Activated B cell treated with CpG ODN at 0.5 μM for 24 hours (primary cell): ENCODE data around the gene DSCAML1. TPM values are rescaled to one million over a fixed set of nuclear protein-coding genes. Genes with fewer than 3 reads are reported as not detected.

Source experiments
- ATAC-seq: fragments of 200-7000 bp; cut with Tn5 transposase; one replicate; pipeline ENCODE4 v1.10.0; 2021; ENCODE audit warnings: low read depth, mild to moderate bottlenecking, moderate library complexity
- CTCF ChIA-PET: fragments of 350-600 bp; sonication (Branson Sonifier 250); formaldehyde crosslinking; loops from one replicate; lab custom pipeline; 2021; ENCODE audit warnings: antibody characterized with exemption; lab: Charles Lee
- POLR2A ChIA-PET: fragments of 350-600 bp; sonication (Branson Sonifier 250); formaldehyde crosslinking; loops from one replicate; lab custom pipeline; 2021; ENCODE audit warnings: antibody characterized with exemption; lab: Charles Lee
- DNase-seq: peaks from one replicate; pipeline ENCODE4 v3.0.0; 2022
- H3K27ac Mint-ChIP-seq: one replicate; pipeline ENCODE4 v1.8.0; 2020; ENCODE audit warnings: mixed read lengths
- H3K27me3 Mint-ChIP-seq: one replicate; pipeline ENCODE4 v1.8.0; 2021; ENCODE audit warnings: mixed read lengths
- H3K36me3 Mint-ChIP-seq: one replicate; pipeline ENCODE4 v1.8.0; 2021; ENCODE audit warnings: low read depth, mixed read lengths
- H3K4me1 Mint-ChIP-seq: one replicate; pipeline ENCODE4 v1.8.0; 2021; ENCODE audit warnings: mixed read lengths
- H3K4me3 Mint-ChIP-seq: one replicate; pipeline ENCODE4 v1.8.0; 2020; ENCODE audit warnings: mild to moderate bottlenecking, mixed read lengths
- H3K9me3 Mint-ChIP-seq: one replicate; pipeline ENCODE4 v1.8.0; 2020; ENCODE audit warnings: mixed read lengths
- intact Hi-C: fragments of 100-400 bp; cut with micrococcal nuclease; formaldehyde crosslinking; loops from one replicate; pipeline ENCODE4 v1.15.1; 2024
- total RNA-seq: library from RNA; stranded (reverse); gene quantifications from 2 replicates; pipeline ENCODE4 v1.2.3, GENCODE V29; 2022
- TF ChIP-seq, protein P1 (sequence below): fragments of 200-600 bp; IDR thresholded peaks from one replicate; pipeline ENCODE4 v1.8.0; 2022; ENCODE audit warnings: antibody characterized with exemption, mild to moderate bottlenecking

DSCAML1 gene
- total RNA-seq, 1 donor from 2014 or later, result 3.6 TPM

DNA sequence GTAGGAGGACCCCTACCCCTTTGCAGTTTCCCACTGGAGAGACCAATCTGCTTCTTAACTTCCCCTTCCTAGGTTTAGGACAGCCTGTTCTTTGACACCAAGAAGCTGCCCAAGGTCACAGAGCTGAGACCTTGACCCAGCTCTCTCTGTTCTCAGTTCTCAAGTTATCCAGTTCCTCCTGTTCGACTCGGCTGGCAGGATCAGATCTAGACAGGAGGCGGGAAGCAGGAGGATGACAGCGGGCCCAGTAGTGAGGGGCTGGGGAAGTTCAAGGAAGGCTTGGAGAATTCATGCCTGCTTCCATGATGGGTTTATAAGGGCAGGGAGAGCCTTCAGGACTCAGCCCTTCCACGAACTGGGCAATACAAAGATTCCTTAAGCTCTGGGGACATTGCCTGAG lies 210.6 kb downstream of the DSCAML1 start:
- DNase-seq (no peak), ATAC-seq (no peak)
- Mint-ChIP-seq H3K9me3 (no peaks in the 10 kb centered on the region), H3K27me3 (peaks cover 8% of the 10 kb centered on the region), H3K36me3 (no peaks in the 10 kb centered on the region), H3K4me3 (no peak overlapping the region), H3K4me1 (no peaks in the 10 kb centered on the region), H3K27ac (no peak overlapping the region)
- TF ChIP-seq, protein P1, sequence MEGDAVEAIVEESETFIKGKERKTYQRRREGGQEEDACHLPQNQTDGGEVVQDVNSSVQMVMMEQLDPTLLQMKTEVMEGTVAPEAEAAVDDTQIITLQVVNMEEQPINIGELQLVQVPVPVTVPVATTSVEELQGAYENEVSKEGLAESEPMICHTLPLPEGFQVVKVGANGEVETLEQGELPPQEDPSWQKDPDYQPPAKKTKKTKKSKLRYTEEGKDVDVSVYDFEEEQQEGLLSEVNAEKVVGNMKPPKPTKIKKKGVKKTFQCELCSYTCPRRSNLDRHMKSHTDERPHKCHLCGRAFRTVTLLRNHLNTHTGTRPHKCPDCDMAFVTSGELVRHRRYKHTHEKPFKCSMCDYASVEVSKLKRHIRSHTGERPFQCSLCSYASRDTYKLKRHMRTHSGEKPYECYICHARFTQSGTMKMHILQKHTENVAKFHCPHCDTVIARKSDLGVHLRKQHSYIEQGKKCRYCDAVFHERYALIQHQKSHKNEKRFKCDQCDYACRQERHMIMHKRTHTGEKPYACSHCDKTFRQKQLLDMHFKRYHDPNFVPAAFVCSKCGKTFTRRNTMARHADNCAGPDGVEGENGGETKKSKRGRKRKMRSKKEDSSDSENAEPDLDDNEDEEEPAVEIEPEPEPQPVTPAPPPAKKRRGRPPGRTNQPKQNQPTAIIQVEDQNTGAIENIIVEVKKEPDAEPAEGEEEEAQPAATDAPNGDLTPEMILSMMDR, result no peak
- ChIA-PET POLR2A (no interaction called here), CTCF (no interaction called here)
- intact Hi-C loops, result no loop called here

DNA sequence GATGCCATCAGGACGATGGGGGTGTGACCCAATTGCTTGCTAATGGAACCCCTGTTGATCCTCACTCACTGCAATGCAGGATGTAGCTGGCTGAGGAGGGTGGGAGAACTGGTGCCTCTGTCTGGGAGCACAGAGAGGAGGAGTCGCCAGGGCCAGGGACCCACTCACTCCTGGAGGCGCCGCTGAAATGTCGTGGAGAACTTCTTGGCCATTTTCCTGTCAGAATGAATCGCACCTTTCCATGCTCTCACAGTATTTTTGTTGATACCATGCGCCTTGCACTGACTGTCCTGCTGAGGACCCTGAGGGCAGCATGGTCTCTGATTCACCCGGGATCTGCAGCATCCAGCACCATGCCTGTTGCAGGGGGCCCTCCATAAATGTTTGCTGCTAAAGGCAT lies 211.4 kb downstream of the DSCAML1 start:
- no peaks in the 10 kb centered on the region for H3K36me3 Mint-ChIP-seq
- peaks cover 6% of the 10 kb centered on the region for H3K27me3 Mint-ChIP-seq
- ChIA-PET POLR2A (no interaction called here), CTCF (no interaction called here)
- DNase-seq, result no peak
- intact Hi-C loops, result no loop called here
- ATAC-seq, result no peak
- no peaks in the 10 kb centered on the region for H3K9me3 Mint-ChIP-seq
- no peaks in the 10 kb centered on the region for H3K4me1 Mint-ChIP-seq
- H3K4me3 Mint-ChIP-seq, result no peak overlapping the region
- no peak overlapping the region for H3K27ac Mint-ChIP-seq
- TF ChIP-seq, protein P1, result no peak

DNA sequence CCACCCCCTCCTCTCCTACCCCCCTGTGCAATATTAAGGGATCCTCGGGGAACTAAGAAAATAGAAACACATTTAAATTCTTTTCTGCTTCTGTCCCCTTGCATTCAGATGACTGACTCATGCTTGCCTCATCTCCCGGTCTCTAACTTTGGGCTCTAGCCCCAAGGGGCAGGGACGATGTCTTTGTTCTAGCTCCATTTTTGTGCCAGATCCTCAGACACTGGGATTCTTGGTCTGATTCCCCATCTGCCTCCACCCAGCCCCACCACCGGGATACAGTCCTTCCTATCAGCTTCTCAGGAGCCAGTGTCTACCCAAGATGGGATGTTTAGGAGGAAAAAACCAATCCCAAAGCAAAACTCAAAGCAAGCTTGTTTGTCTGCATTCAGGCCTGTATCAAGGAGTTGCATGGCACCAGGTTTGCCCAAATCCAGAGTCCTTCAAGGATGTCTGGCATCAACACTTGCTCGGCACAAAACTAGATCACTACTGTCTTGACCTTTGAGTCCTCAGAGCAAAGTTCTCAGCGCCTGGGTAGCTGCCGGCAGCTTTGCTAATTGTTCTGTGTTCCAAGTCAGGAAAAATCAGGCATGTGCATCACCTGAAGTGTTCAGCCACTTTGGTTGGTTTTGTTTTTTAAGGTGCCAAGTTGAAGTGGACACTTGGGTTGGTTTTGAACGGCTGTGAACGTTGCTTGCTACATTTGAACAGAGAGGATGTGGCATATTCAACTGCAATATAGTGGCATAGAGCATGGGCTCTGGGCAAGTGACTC lies 212.8 kb downstream of the DSCAML1 start:
- no peak overlapping the region for H3K27ac Mint-ChIP-seq
- no peaks in the 10 kb centered on the region for H3K9me3 Mint-ChIP-seq
- no peak for DNase-seq
- ChIA-PET POLR2A (no interaction called here), CTCF (no interaction called here)
- intact Hi-C loops, result no loop called here
- H3K36me3 Mint-ChIP-seq, result no peaks in the 10 kb centered on the region
- no peak for ATAC-seq
- peaks cover 6% of the 10 kb centered on the region for H3K27me3 Mint-ChIP-seq
- no peak overlapping the region for H3K4me3 Mint-ChIP-seq
- TF ChIP-seq, protein P1, result no peak
- H3K4me1 Mint-ChIP-seq, result no peaks in the 10 kb centered on the region

DNA sequence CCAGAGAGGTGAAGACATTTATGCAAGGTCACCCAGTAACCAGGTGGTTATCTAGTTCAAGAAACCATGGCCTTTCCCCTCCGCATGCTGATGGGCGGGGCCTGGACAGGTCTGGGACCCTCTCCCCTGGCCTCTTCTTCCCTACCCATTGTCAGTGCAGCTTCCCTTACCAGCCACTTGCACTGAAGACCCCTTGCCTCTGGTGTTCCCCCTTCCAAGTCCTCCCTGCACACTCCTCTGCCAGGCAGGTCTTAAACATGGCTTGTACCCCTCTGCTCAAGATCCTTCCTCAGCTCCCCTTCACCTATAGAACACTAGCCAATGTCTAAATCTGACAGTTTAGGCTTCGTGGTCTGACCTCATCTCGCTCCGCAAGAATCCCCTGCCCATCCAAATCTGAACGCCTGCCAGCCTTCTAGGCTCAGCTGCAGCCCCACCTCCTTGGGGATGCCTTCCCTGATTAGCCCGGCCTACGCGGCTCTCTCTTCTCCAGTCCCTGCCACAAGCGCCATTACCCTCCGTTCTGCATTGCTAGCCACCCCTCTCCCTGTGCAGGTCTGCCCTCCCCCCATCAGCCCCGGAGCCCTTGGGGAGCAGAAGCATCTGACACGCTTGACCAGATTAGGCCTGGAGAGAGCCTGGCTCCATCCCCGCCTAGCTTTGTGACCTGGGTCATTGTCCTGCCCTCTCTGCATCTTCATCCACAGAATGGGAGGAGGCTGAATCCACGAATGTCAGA lies 213.8 kb downstream of the DSCAML1 start:
- DNase-seq (no peak), ATAC-seq (no peak)
- no peak overlapping the region for H3K27ac Mint-ChIP-seq
- H3K27me3 Mint-ChIP-seq, result peaks cover 7% of the 10 kb centered on the region
- TF ChIP-seq, protein P1, result no peak
- CTCF ChIA-PET, result no interaction called here
- H3K9me3 Mint-ChIP-seq, result no peaks in the 10 kb centered on the region
- intact Hi-C loops, result no loop called here
- H3K36me3 Mint-ChIP-seq, result no peaks in the 10 kb centered on the region
- no peaks in the 10 kb centered on the region for H3K4me1 Mint-ChIP-seq
- POLR2A ChIA-PET, result no interaction called here
- H3K4me3 Mint-ChIP-seq, result no peak overlapping the region

DNA sequence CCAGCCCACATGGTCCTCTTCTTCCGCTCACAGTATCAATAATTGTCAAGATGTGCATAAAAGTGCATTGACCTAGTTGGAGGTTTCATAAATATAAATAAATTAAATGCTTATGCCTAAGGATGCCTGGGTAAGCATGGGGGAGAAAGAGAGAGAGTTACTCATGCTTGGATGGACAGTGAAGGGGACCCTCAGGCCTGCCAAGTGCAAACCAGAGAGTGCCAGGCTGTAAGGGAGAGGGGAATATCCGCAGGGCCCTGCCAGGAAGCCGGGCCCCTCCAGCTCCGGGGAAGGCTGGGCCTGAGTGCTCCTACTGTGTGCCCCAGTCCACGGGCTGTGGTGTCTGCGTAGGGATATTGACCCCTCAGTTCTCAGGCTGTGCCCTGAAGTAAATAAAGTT lies 214.6 kb downstream of the DSCAML1 start:
- H3K4me3 Mint-ChIP-seq, result no peak overlapping the region
- intact Hi-C loops, result no loop called here

More for the DNA sequence above, 214.6 kb downstream of the DSCAML1 start:
- peaks cover 7% of the 10 kb centered on the region for H3K27me3 Mint-ChIP-seq
- no peak overlapping the region for H3K27ac Mint-ChIP-seq
- ATAC-seq (no peak), DNase-seq (no peak)
- no peaks in the 10 kb centered on the region for H3K9me3 Mint-ChIP-seq
- H3K36me3 Mint-ChIP-seq, result no peaks in the 10 kb centered on the region
- TF ChIP-seq, protein P1, result no peak
- no peaks in the 10 kb centered on the region for H3K4me1 Mint-ChIP-seq
- POLR2A ChIA-PET, result no interaction called here
- CTCF ChIA-PET, result no interaction called here
